PC-3 (cell line): Measurements from ENCODE around the gene MAP3K7CL. TPM values are rescaled to one million over a fixed set of nuclear protein-coding genes. Genes with fewer than 3 reads are reported as not detected.

ENCODE experiments used
- ATAC-seq: fragments of 200-7000 bp; cut with Tn5 transposase; 2 replicates; pipeline ENCODE4 v1.9.1; 2020; ENCODE audit warnings: mild to moderate bottlenecking, moderate library complexity
- BruUV-seq: library from RNA; stranded (reverse); fragments of 400-500 nt; replicated peaks from 2 replicates; lab custom pipeline; 2021; lab: Mats Ljungman, UMichigan
- CTCF ChIA-PET: fragments of 300-600 bp; sonication (Branson Sonifier 250); formaldehyde crosslinking; loops from one replicate; lab custom pipeline; 2022; ENCODE audit warnings: antibody characterized with exemption; lab: Charles Lee
- POLR2A ChIA-PET: fragments of 300-600 bp; sonication (Branson Sonifier 250); formaldehyde crosslinking; loops from one replicate; lab custom pipeline; 2022; ENCODE audit warnings: antibody characterized with exemption; ENCODE audit not compliant: unreplicated experiment; lab: Charles Lee
- DNase-seq: peaks from one replicate; pipeline ENCODE4 v3.0.0-alpha.2; 2015
- H2AFZ ChIP-seq: fragments of 300-600 bp; sonication (generic); 2 replicates; pipeline ENCODE4 v1.6.0; 2016; ENCODE audit warnings: antibody characterized with exemption, low read length
- H3F3A ChIP-seq: fragments of 300-600 bp; sonication (generic); one replicate; pipeline ENCODE4 v1.6.0; 2017; ENCODE audit warnings: antibody characterized with exemption, low read length, control low read depth, mild to moderate bottlenecking; ENCODE audit not compliant: unreplicated experiment
- H3K27ac ChIP-seq: fragments of 300-600 bp; sonication (generic); 2 replicates; pipeline ENCODE4 v1.5.1; 2016; ENCODE audit warnings: mild to moderate bottlenecking, low read length
- H3K27me3 ChIP-seq: fragments of 300-600 bp; sonication (generic); 2 replicates; pipeline ENCODE4 v1.6.1; 2016; ENCODE audit warnings: low read length, mixed read lengths
- H3K36me3 ChIP-seq: fragments of 300-600 bp; sonication (generic); 2 replicates; pipeline ENCODE4 v1.6.1; 2016; ENCODE audit warnings: low read depth, mixed run types, low read length, mixed read lengths
- H3K4me1 ChIP-seq: fragments of 300-600 bp; sonication (generic); 2 replicates; pipeline ENCODE4 v1.5.1; 2016; ENCODE audit warnings: low read length; ENCODE audit not compliant: insufficient read depth
- H3K4me2 ChIP-seq: fragments of 300-600 bp; sonication (generic); 2 replicates; pipeline ENCODE4 v1.6.0; 2016; ENCODE audit warnings: low read length
- H3K4me3 ChIP-seq: fragments of 300-600 bp; sonication (generic); 2 replicates; pipeline ENCODE4 v1.5.1; 2016; ENCODE audit warnings: mild to moderate bottlenecking, low read length, mixed read lengths
- H3K79me2 ChIP-seq: fragments of 300-600 bp; sonication (generic); 2 replicates; pipeline ENCODE4 v1.6.1; 2017; ENCODE audit warnings: low read length, mixed read lengths
- H3K9ac ChIP-seq: fragments of 300-600 bp; sonication (generic); 2 replicates; pipeline ENCODE4 v1.6.0; 2016; ENCODE audit warnings: mild to moderate bottlenecking, low read length
- H3K9me2 ChIP-seq: fragments of 300-600 bp; sonication (generic); replicated peaks from 2 replicates; pipeline ENCODE4 v1.6.1; 2016; ENCODE audit warnings: mixed run types, low read length, mixed read lengths
- H3K9me3 ChIP-seq: fragments of 300-600 bp; sonication (generic); 2 replicates; pipeline ENCODE4 v1.6.1; 2016; ENCODE audit warnings: low read length, mixed read lengths
- H4K20me1 ChIP-seq: fragments of 300-600 bp; sonication (generic); 2 replicates; pipeline ENCODE4 v1.6.1; 2016; ENCODE audit warnings: low read length, mixed read lengths
- CTCF ChIP-seq: fragments of 300-600 bp; sonication (generic); conservative IDR thresholded peaks from 2 replicates; pipeline ENCODE4 v1.5.1; 2017; ENCODE audit warnings: antibody characterized with exemption, low read depth, mild to moderate bottlenecking, low read length
- EZH2 ChIP-seq: fragments of 300-600 bp; sonication (generic); IDR thresholded peaks from one replicate; pipeline ENCODE4 v1.6.1; 2017; ENCODE audit warnings: antibody characterized with exemption, mild to moderate bottlenecking, low read length; ENCODE audit not compliant: unreplicated experiment
- EZH2phosphoT487 ChIP-seq: fragments of 300-600 bp; sonication (generic); IDR thresholded peaks from 2 replicates; pipeline ENCODE4 v1.6.1; 2018; ENCODE audit warnings: mild to moderate bottlenecking, antibody characterized with exemption, low read length, borderline replicate concordance
- intact Hi-C: fragments of 100-400 bp; cut with micrococcal nuclease; formaldehyde crosslinking; loops from 2 replicates; pipeline ENCODE4 v1.9.0; 2023
- total RNA-seq: library from RNA; depleted of rRNA; stranded (reverse); fragments of >200 nt; gene quantifications from 2 replicates; pipeline ENCODE4 v1.2.3, GENCODE V29; 2014

Gene MAP3K7CL
- total RNA-seq, 1 experiment from 2014 or later, result 1.3 TPM

- H3K36me3 ChIP-seq, result no peaks in the 10 kb centered on the region
- DNase-seq (no peak), ATAC-seq (no peak)
- no peak overlapping the region for H3K9ac ChIP-seq
- no peaks in the 10 kb centered on the region for H3K79me2 ChIP-seq
- H3K9me3 ChIP-seq, result no peaks in the 10 kb centered on the region
- H3K27ac ChIP-seq, result no peak overlapping the region
- H3K9me2 ChIP-seq, result no peaks in the 10 kb centered on the region
- TF ChIP-seq EZH2phosphoT487 (no peak), CTCF (no peak), EZH2 (no peak)
- no peaks in the 10 kb centered on the region for H4K20me1 ChIP-seq
- no peaks in the 10 kb centered on the region for H3K27me3 ChIP-seq
- ChIA-PET POLR2A (no interaction called here), CTCF (no interaction called here)
- H3K4me3 ChIP-seq, result no peak overlapping the region
- intact Hi-C loops, result no loop called here
- peaks cover 35% of the 10 kb centered on the region for H3K4me1 ChIP-seq
- no peak overlapping the region for H3K4me2 ChIP-seq
- H3F3A ChIP-seq, result no peaks in the 10 kb centered on the region
- BruUV-seq, result no TSS peak
- no peak overlapping the region for H2AFZ ChIP-seq
Observed at GRCh38 chr21:29146726-29147125, 16.3 kb downstream of the MAP3K7CL start.

GRCh38 chr21:29148530-29148929, 18.1 kb downstream of the MAP3K7CL start:
- TF ChIP-seq CTCF, result no peak
- no peak for TF ChIP-seq EZH2phosphoT487
- no peak for TF ChIP-seq EZH2
- Histone ChIP-seq H3K4me2 (no peak overlapping the region), H3K27me3 (no peaks in the 10 kb centered on the region), H2AFZ (no peak overlapping the region), H3K27ac (no peak overlapping the region), H4K20me1 (no peaks in the 10 kb centered on the region), H3F3A (no peaks in the 10 kb centered on the region), H3K9me3 (no peaks in the 10 kb centered on the region), H3K9me2 (no peaks in the 10 kb centered on the region), H3K9ac (no peak overlapping the region), H3K36me3 (no peaks in the 10 kb centered on the region), H3K79me2 (no peaks in the 10 kb centered on the region), H3K4me3 (no peak overlapping the region), H3K4me1 (peaks cover 35% of the 10 kb centered on the region)
- BruUV-seq, result no TSS peak
- intact Hi-C loops, result no loop called here
- ChIA-PET POLR2A (interaction anchor here (0.6 kb wide), 1 partner anchor 12 kb away, joined by 5 read pairs; no protein-coding TSS in a partner anchor), CTCF (no interaction called here)
- ATAC-seq, result no peak
- DNase-seq, result no peak

GRCh38 chr21:29149808-29150425, 19.5 kb downstream of the MAP3K7CL start:
- Histone ChIP-seq H3K9ac (no peak overlapping the region), H3K4me2 (no peak overlapping the region), H3K4me3 (no peak overlapping the region), H3K4me1 (peaks cover 24% of the 10 kb centered on the region), H2AFZ (no peak overlapping the region), H3F3A (no peaks in the 10 kb centered on the region), H3K9me3 (no peaks in the 10 kb centered on the region), H3K9me2 (no peaks in the 10 kb centered on the region), H4K20me1 (no peaks in the 10 kb centered on the region), H3K27me3 (no peaks in the 10 kb centered on the region), H3K36me3 (no peaks in the 10 kb centered on the region), H3K79me2 (no peaks in the 10 kb centered on the region), H3K27ac (no peak overlapping the region)
- CTCF ChIA-PET, result no interaction called here
- BruUV-seq, result no TSS peak
- POLR2A ChIA-PET, result no interaction called here
- intact Hi-C loops, result no loop called here
- DNase-seq, result peak; percentile 64
- ATAC-seq, result no peak
- TF ChIP-seq EZH2phosphoT487 (no peak), CTCF (no peak), EZH2 (no peak)
